Measurements from ENCODE around the gene FNBP1. TPM values are rescaled to one million over a fixed set of nuclear protein-coding genes. Genes with fewer than 3 reads are reported as not detected.
A peak's percentile ranks its signal among the peaks of the same experiment; 100 is the strongest.

Gene FNBP1
- total and polyA plus RNA-seq, 10 of the 15 experiments (the other 5 are each of a cell fraction or from before 2014, with no cell fraction given): 64.5 to 353 (median 179) TPM

DNA sequence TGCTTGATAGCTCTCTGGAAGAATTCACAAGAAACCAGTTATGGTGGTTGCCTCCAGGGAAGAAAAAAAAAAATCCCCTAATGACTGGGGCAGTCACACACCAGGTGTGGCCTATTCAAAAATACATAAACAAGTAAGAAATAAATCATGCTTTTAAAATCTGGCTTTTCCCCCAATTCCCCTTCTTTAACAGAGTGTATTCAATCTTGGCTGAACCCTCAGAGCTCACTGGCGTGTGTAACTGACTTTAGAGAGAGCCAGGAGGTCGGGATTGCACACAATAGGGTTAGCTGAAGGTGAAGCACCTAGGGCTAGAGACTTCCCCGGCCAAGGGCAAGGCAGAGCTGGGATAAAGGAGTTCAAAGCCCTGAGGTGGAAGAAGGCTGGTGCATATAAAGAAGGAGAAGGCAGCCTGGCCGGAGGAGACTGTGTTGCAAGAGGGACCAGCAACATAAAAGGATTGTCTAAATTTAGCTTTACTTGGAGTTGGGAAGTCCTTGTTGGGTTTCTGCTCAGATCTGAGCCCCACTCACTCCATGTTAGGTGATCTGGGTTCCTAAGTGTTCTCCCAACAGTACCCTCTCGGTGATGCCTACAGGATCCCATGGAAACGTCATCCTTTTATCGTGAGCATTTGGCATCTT, 19.7 kb downstream of the FNBP1 start (continued):
- TF ChIP-seq RAD51 (IDR thresholded peaks at IDR 0.05) (no peak), MTA3 (IDR thresholded peaks at IDR 0.05; ENCODE audit: borderline replicate concordance, low read length) (peak; percentile 75), EZH2 (IDR thresholded peaks at IDR 0.05; ENCODE audit: borderline replicate concordance, control insufficient read depth, low read depth, low read length) (no peak), TCF3 (IDR thresholded peaks at IDR 0.05; ENCODE audit: borderline replicate concordance, insufficient read depth, low read depth, low read length) (0 out of 2 replicates have a peak, but pooled peaks have one; percentile 29), NR2C2 (IDR thresholded peaks at IDR 0.05; ENCODE audit: borderline replicate concordance, control insufficient read depth, insufficient read length, low read depth) (no peak), RBBP5 (conservative IDR thresholded peaks at IDR 0.05) (no peak), POLR2AphosphoS2 (IDR thresholded peaks at IDR 0.05; ENCODE audit: low read depth, low read length) (peak; percentile 80), RAD21 (IDR thresholded peaks at IDR 0.05; ENCODE audit: insufficient read depth, low read depth, low read length) (no peak), CREM (IDR thresholded peaks at IDR 0.05; ENCODE audit: low read depth) (no peak), ASH2L (IDR thresholded peaks at IDR 0.05; ENCODE audit: borderline replicate concordance, low read depth) (no peak), NBN (IDR thresholded peaks at IDR 0.05) (no peak; the same call in 1 of the 2 replicates), TBL1XR1 (IDR thresholded peaks at IDR 0.05; ENCODE audit: low read depth, low read length) (peak; percentile 50; the same call in 1 of the 2 replicates), IKZF1 (conservative IDR thresholded peaks at IDR 0.05) (peak; percentile 67), CBFB (IDR thresholded peaks at IDR 0.05; ENCODE audit: low read depth) (no peak), YBX1 (IDR thresholded peaks at IDR 0.05) (no peak), SUZ12 (IDR thresholded peaks at IDR 0.05; ENCODE audit: unreplicated experiment) (no peak), HCFC1 (IDR thresholded peaks at IDR 0.05; ENCODE audit: low read length) (no peak), SMAD5 (IDR thresholded peaks at IDR 0.05; ENCODE audit: low read depth) (peak; percentile 61; the same call in 1 of the 2 replicates), TCF12 (IDR thresholded peaks at IDR 0.05; ENCODE audit: low read depth, low read length) (peak; percentile 51; the same call in 1 of the 2 replicates), GABPA (IDR thresholded peaks at IDR 0.05; ENCODE audit: low read depth) (no peak)
- TF ChIP-seq, protein P1, sequence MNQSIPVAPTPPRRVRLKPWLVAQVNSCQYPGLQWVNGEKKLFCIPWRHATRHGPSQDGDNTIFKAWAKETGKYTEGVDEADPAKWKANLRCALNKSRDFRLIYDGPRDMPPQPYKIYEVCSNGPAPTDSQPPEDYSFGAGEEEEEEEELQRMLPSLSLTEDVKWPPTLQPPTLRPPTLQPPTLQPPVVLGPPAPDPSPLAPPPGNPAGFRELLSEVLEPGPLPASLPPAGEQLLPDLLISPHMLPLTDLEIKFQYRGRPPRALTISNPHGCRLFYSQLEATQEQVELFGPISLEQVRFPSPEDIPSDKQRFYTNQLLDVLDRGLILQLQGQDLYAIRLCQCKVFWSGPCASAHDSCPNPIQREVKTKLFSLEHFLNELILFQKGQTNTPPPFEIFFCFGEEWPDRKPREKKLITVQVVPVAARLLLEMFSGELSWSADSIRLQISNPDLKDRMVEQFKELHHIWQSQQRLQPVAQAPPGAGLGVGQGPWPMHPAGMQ (IDR thresholded peaks at IDR 0.05; ENCODE audit: borderline replicate concordance): no peak
- TF ChIP-seq, protein P2, sequence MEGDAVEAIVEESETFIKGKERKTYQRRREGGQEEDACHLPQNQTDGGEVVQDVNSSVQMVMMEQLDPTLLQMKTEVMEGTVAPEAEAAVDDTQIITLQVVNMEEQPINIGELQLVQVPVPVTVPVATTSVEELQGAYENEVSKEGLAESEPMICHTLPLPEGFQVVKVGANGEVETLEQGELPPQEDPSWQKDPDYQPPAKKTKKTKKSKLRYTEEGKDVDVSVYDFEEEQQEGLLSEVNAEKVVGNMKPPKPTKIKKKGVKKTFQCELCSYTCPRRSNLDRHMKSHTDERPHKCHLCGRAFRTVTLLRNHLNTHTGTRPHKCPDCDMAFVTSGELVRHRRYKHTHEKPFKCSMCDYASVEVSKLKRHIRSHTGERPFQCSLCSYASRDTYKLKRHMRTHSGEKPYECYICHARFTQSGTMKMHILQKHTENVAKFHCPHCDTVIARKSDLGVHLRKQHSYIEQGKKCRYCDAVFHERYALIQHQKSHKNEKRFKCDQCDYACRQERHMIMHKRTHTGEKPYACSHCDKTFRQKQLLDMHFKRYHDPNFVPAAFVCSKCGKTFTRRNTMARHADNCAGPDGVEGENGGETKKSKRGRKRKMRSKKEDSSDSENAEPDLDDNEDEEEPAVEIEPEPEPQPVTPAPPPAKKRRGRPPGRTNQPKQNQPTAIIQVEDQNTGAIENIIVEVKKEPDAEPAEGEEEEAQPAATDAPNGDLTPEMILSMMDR (IDR thresholded peaks at IDR 0.05 in 2 of 3, conservative IDR thresholded peaks at IDR 0.05 in 1 of 3; ENCODE audit: control insufficient read depth in 2 of 3, extremely low read depth in 1 of 3, insufficient read depth in 1 of 3, low read depth in 3 of 3, low read length in 3 of 3): no peak
- TF ChIP-seq, protein P3, sequence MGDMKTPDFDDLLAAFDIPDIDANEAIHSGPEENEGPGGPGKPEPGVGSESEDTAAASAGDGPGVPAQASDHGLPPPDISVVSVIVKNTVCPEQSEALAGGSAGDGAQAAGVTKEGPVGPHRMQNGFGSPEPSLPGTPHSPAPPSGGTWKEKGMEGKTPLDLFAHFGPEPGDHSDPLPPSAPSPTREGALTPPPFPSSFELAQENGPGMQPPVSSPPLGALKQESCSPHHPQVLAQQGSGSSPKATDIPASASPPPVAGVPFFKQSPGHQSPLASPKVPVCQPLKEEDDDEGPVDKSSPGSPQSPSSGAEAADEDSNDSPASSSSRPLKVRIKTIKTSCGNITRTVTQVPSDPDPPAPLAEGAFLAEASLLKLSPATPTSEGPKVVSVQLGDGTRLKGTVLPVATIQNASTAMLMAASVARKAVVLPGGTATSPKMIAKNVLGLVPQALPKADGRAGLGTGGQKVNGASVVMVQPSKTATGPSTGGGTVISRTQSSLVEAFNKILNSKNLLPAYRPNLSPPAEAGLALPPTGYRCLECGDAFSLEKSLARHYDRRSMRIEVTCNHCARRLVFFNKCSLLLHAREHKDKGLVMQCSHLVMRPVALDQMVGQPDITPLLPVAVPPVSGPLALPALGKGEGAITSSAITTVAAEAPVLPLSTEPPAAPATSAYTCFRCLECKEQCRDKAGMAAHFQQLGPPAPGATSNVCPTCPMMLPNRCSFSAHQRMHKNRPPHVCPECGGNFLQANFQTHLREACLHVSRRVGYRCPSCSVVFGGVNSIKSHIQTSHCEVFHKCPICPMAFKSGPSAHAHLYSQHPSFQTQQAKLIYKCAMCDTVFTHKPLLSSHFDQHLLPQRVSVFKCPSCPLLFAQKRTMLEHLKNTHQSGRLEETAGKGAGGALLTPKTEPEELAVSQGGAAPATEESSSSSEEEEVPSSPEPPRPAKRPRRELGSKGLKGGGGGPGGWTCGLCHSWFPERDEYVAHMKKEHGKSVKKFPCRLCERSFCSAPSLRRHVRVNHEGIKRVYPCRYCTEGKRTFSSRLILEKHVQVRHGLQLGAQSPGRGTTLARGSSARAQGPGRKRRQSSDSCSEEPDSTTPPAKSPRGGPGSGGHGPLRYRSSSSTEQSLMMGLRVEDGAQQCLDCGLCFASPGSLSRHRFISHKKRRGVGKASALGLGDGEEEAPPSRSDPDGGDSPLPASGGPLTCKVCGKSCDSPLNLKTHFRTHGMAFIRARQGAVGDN (IDR thresholded peaks at IDR 0.05): peak; percentile 73
- TF ChIP-seq, protein P4, sequence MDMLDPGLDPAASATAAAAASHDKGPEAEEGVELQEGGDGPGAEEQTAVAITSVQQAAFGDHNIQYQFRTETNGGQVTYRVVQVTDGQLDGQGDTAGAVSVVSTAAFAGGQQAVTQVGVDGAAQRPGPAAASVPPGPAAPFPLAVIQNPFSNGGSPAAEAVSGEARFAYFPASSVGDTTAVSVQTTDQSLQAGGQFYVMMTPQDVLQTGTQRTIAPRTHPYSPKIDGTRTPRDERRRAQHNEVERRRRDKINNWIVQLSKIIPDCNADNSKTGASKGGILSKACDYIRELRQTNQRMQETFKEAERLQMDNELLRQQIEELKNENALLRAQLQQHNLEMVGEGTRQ (IDR thresholded peaks at IDR 0.05; ENCODE audit: borderline replicate concordance, low read depth, low read length): no peak
